OCI-LY3 (cell line): Measurements from ENCODE around the gene LMBR1.

ENCODE experiments used
- H2AFZ ChIP-seq: fragments of 200-600, 300-600 bp; shearing (Covaris generic); 2 replicates; pipeline ENCODE4 v1.6.0; 2014; ENCODE audit warnings: antibody characterized with exemption, low read depth, low read length
- H3K27ac ChIP-seq: fragments of 200-600, 300-600 bp; sonication (generic); 2 replicates; pipeline ENCODE4 v1.5.1; 2014; ENCODE audit warnings: mild to moderate bottlenecking, low read length, moderate library complexity, mixed read lengths
- H3K27me3 ChIP-seq: fragments of 200-600, 300-600 bp; sonication (generic); 2 replicates; pipeline ENCODE4 v1.6.1; 2014; ENCODE audit warnings: low read depth, low read length, mixed read lengths
- H3K36me3 ChIP-seq: fragments of 200-600, 300-600 bp; sonication (generic); replicated peaks from 2 replicates; pipeline ENCODE3; 2014; ENCODE audit warnings: low read depth, low read length, mixed read lengths
- H3K4me1 ChIP-seq: fragments of 300-600, 200-600 bp; sonication (generic); 2 replicates; pipeline ENCODE4 v1.6.1; 2014; ENCODE audit warnings: low read length, mixed read lengths
- H3K4me2 ChIP-seq: fragments of 200-600, 300-600 bp; sonication (generic); 2 replicates; pipeline ENCODE4 v1.6.1; 2014; ENCODE audit warnings: low read length, mixed read lengths
- H3K4me3 ChIP-seq: fragments of 300-600, 200-600 bp; sonication (generic); 2 replicates; pipeline ENCODE4 v1.5.1; 2014; ENCODE audit warnings: antibody characterized with exemption, mild to moderate bottlenecking, low read length, moderate library complexity
- H3K79me2 ChIP-seq: fragments of 300-600, 200-600 bp; shearing (Covaris generic); 2 replicates; pipeline ENCODE4 v1.6.1; 2014; ENCODE audit warnings: mild to moderate bottlenecking, low read length, mixed read lengths
- H3K9ac ChIP-seq: fragments of 300-600, 200-600 bp; shearing (Covaris generic); 2 replicates; pipeline ENCODE4 v1.6.0; 2014; ENCODE audit warnings: mild to moderate bottlenecking, low read length, moderate library complexity
- H3K9me3 ChIP-seq: fragments of 200-600, 300-600 bp; shearing (Covaris generic); 2 replicates; pipeline ENCODE4 v1.6.1; 2014; ENCODE audit warnings: low read length, mixed read lengths; ENCODE audit not compliant: insufficient read depth
- H4K20me1 ChIP-seq: fragments of 200-600, 300-600 bp; sonication (generic); 2 replicates; pipeline ENCODE4 v1.6.1; 2016; ENCODE audit warnings: low read length, mixed read lengths; ENCODE audit not compliant: insufficient read depth
- CTCF ChIP-seq: fragments of 200-600, 300-600 bp; sonication (generic); IDR thresholded peaks from 2 replicates; pipeline ENCODE4 v1.5.1; 2014; ENCODE audit warnings: antibody characterized with exemption, low read length, low read depth
- EZH2phosphoT487 ChIP-seq: fragments of 200-600 bp; shearing (Covaris generic); IDR thresholded peaks from 2 replicates; pipeline ENCODE4 v1.6.1; 2018; ENCODE audit warnings: antibody characterized with exemption, mixed run types, low read depth

The LMBR1 gene

GRCh38 chr7:156754201-156754600, 138.8 kb downstream of the LMBR1 start:
- TF ChIP-seq EZH2phosphoT487 (no peak), CTCF (no peak)
- H3K4me1 ChIP-seq = peaks cover 14% of the 10 kb centered on the region
- no peak overlapping the region for H3K4me3 ChIP-seq
- H2AFZ ChIP-seq = no peak overlapping the region
- H3K36me3 ChIP-seq = peaks cover 20% of the 10 kb centered on the region
- H3K9me3 ChIP-seq = 0 out of 2 replicates have a peak, but pooled peaks cover 3% of the 10 kb centered on the region
- H4K20me1 ChIP-seq = no peaks in the 10 kb centered on the region
- H3K79me2 ChIP-seq = no peaks in the 10 kb centered on the region
- H3K27ac ChIP-seq = no peak overlapping the region
- H3K4me2 ChIP-seq = peak overlapping the region; percentile 17; the same call in 1 of the 2 replicates
- H3K27me3 ChIP-seq = no peaks in the 10 kb centered on the region
- no peak overlapping the region for H3K9ac ChIP-seq

GRCh38 chr7:156753630-156754029, 139.4 kb downstream of the LMBR1 start:
- H3K9ac ChIP-seq = no peak overlapping the region
- H3K79me2 ChIP-seq = no peaks in the 10 kb centered on the region
- TF ChIP-seq CTCF = peak; percentile 20; the same call in 1 of the 2 replicates
- no peak for TF ChIP-seq EZH2phosphoT487
- no peak overlapping the region; the same call in 1 of the 2 replicates for H3K4me2 ChIP-seq
- H2AFZ ChIP-seq = no peak overlapping the region
- H3K4me1 ChIP-seq = peaks cover 14% of the 10 kb centered on the region
- no peak overlapping the region for H3K27ac ChIP-seq
- peaks cover 14% of the 10 kb centered on the region for H3K36me3 ChIP-seq
- H3K4me3 ChIP-seq = no peak overlapping the region
- H4K20me1 ChIP-seq = no peaks in the 10 kb centered on the region
- no peaks in the 10 kb centered on the region for H3K9me3 ChIP-seq
- H3K27me3 ChIP-seq = no peaks in the 10 kb centered on the region

- Histone ChIP-seq H3K4me1 (peaks cover 14% of the 10 kb centered on the region), H3K79me2 (no peaks in the 10 kb centered on the region), H3K9ac (no peak overlapping the region), H3K4me2 (no peak overlapping the region), H3K27ac (no peak overlapping the region), H3K36me3 (peaks cover 9% of the 10 kb centered on the region), H4K20me1 (no peaks in the 10 kb centered on the region), H3K4me3 (no peak overlapping the region), H2AFZ (no peak overlapping the region), H3K27me3 (no peaks in the 10 kb centered on the region), H3K9me3 (no peaks in the 10 kb centered on the region)
- no peak for TF ChIP-seq CTCF
- no peak for TF ChIP-seq EZH2phosphoT487
Observed at GRCh38 chr7:156753229-156753560, 139.8 kb downstream of the LMBR1 start.

- H3K4me3 ChIP-seq = no peak overlapping the region
- no peaks in the 10 kb centered on the region for H3K79me2 ChIP-seq
- H4K20me1 ChIP-seq = no peaks in the 10 kb centered on the region
- no peaks in the 10 kb centered on the region for H3K9me3 ChIP-seq
- H2AFZ ChIP-seq = no peak overlapping the region
- TF ChIP-seq CTCF = no peak
- H3K4me2 ChIP-seq = no peak overlapping the region
- no peak overlapping the region for H3K9ac ChIP-seq
- H3K27me3 ChIP-seq = no peaks in the 10 kb centered on the region
- H3K27ac ChIP-seq = no peak overlapping the region
- peaks cover 7% of the 10 kb centered on the region for H3K36me3 ChIP-seq
- peaks cover 14% of the 10 kb centered on the region for H3K4me1 ChIP-seq
Observed at GRCh38 chr7:156752367-156753228, 140.4 kb downstream of the LMBR1 start.
